NK-92 (cell line): ENCODE results near the gene STRA8.

Experiments used
- DNase-seq: peaks from one replicate; lab custom pipeline; 2025; ENCODE audit not compliant: unreplicated experiment; lab: John Stamatoyannopoulos, UW

The STRA8 gene

GRCh38 chr7:135235841-135236240 lies 2.2 kb downstream of the STRA8 start:
- DNase-seq, result no peak

GRCh38 chr7:135236727-135237126 lies 3.1 kb downstream of the STRA8 start:
- DNase-seq, result no peak

- no peak for DNase-seq
These were observed 4.6 kb downstream of the STRA8 start for GRCh38 chr7:135238112-135238744.

GRCh38 chr7:135239263-135239662 lies 5.6 kb downstream of the STRA8 start:
- DNase-seq, result no peak

- no peak for DNase-seq
These were observed 6.8 kb downstream of the STRA8 start for GRCh38 chr7:135240441-135240840.

GRCh38 chr7:135242096-135242684 lies 8.6 kb downstream of the STRA8 start:
- DNase-seq, result no peak

GRCh38 chr7:135245226-135246190 lies 11.9 kb downstream of the STRA8 start:
- no peak for DNase-seq

- no peak for DNase-seq
These were observed 12.7 kb downstream of the STRA8 start for GRCh38 chr7:135246191-135246825.

GRCh38 chr7:135247746-135248471 lies 14.3 kb downstream of the STRA8 start:
- no peak for DNase-seq

- DNase-seq, result no peak
These were observed 14.9 kb downstream of the STRA8 start for GRCh38 chr7:135248546-135248945.

GRCh38 chr7:135251496-135252391 lies 18.1 kb downstream of the STRA8 start:
- DNase-seq, result no peak

- no peak for DNase-seq
These were observed 20.5 kb downstream of the STRA8 start for GRCh38 chr7:135253851-135254771.

GRCh38 chr7:135257790-135258189 lies 24.2 kb downstream of the STRA8 start:
- DNase-seq, result no peak

GRCh38 chr7:135258585-135258984 lies 24.9 kb downstream of the STRA8 start:
- no peak for DNase-seq

GRCh38 chr7:135259702-135260101 lies 26.1 kb downstream of the STRA8 start:
- no peak for DNase-seq

GRCh38 chr7:135260470-135260869 lies 26.8 kb downstream of the STRA8 start:
- DNase-seq, result no peak

- DNase-seq, result no peak
These were observed 27.5 kb downstream of the STRA8 start for GRCh38 chr7:135260930-135261721.
